Measurements from ENCODE around the gene MTCL1.

MTCL1 gene

GRCh38 chr18:8874872-8875271 is 169.5 kb downstream of the MTCL1 start:
- Histone ChIP-seq H3K27me3 (ENCODE audit: insufficient read depth, low read depth) (no peaks in the 10 kb centered on the region), H3K27ac (no peak overlapping the region), H3K4me1 (ENCODE audit: low read depth, poor library complexity, severe bottlenecking) (no peaks in the 10 kb centered on the region), H3K4me3 (IDR thresholded peaks at IDR 0.05; ENCODE audit: insufficient read depth, low read depth, low read length) (no peak overlapping the region), H3K9ac (no peak overlapping the region), H3K4me2 (no peak overlapping the region), H4K20me1 (ENCODE audit: insufficient read depth) (no peaks in the 10 kb centered on the region), H3K36me3 (ENCODE audit: insufficient read depth) (no peaks in the 10 kb centered on the region), H2AFZ (ENCODE audit: low read depth) (no peak overlapping the region), H3K79me2 (ENCODE audit: insufficient read depth, low read depth) (no peaks in the 10 kb centered on the region)
- TF ChIP-seq CTCF (conservative IDR thresholded peaks at IDR 0.05; ENCODE audit: low read depth, low read length) = no peak

GRCh38 chr18:8876887-8877286 is 171.5 kb downstream of the MTCL1 start:
- H3K4me3 ChIP-seq (IDR thresholded peaks at IDR 0.05; ENCODE audit: insufficient read depth, low read depth, low read length) = no peak overlapping the region
- no peak overlapping the region for H3K9ac ChIP-seq
- H3K27ac ChIP-seq = no peak overlapping the region
- no peak overlapping the region for H2AFZ ChIP-seq (ENCODE audit: low read depth)
- no peaks in the 10 kb centered on the region for H3K27me3 ChIP-seq (ENCODE audit: insufficient read depth, low read depth)
- no peaks in the 10 kb centered on the region for H3K4me1 ChIP-seq (ENCODE audit: low read depth, poor library complexity, severe bottlenecking)
- no peak for TF ChIP-seq CTCF (conservative IDR thresholded peaks at IDR 0.05; ENCODE audit: low read depth, low read length)
- H3K79me2 ChIP-seq (ENCODE audit: insufficient read depth, low read depth) = no peaks in the 10 kb centered on the region
- no peaks in the 10 kb centered on the region for H3K36me3 ChIP-seq (ENCODE audit: insufficient read depth)
- no peaks in the 10 kb centered on the region for H4K20me1 ChIP-seq (ENCODE audit: insufficient read depth)
- no peak overlapping the region for H3K4me2 ChIP-seq

GRCh38 chr18:8881103-8881502 is 175.7 kb downstream of the MTCL1 start:
- H3K4me1 ChIP-seq (ENCODE audit: low read depth, poor library complexity, severe bottlenecking) = no peaks in the 10 kb centered on the region
- no peak for TF ChIP-seq CTCF (conservative IDR thresholded peaks at IDR 0.05; ENCODE audit: low read depth, low read length)
- H3K27ac ChIP-seq = no peak overlapping the region
- no peak overlapping the region for H2AFZ ChIP-seq (ENCODE audit: low read depth)
- H3K36me3 ChIP-seq (ENCODE audit: insufficient read depth) = no peaks in the 10 kb centered on the region
- H3K79me2 ChIP-seq (ENCODE audit: insufficient read depth, low read depth) = no peaks in the 10 kb centered on the region
- no peaks in the 10 kb centered on the region for H3K27me3 ChIP-seq (ENCODE audit: insufficient read depth, low read depth)
- H4K20me1 ChIP-seq (ENCODE audit: insufficient read depth) = no peaks in the 10 kb centered on the region
- no peak overlapping the region for H3K4me2 ChIP-seq
- no peak overlapping the region for H3K4me3 ChIP-seq (IDR thresholded peaks at IDR 0.05; ENCODE audit: insufficient read depth, low read depth, low read length)
- no peak overlapping the region for H3K9ac ChIP-seq

Data from KMS-11 (cell line).